HEK293 (cell line): ENCODE measurements around the gene SLC49A3.

ENCODE experiments used
- ATF2 ChIP-seq: fragments of 450-650 bp; formaldehyde crosslinking; IDR thresholded peaks from 2 replicates; pipeline ENCODE4 v1.5.1; 2016; ENCODE audit warnings: missing biosample characterization, missing genetic modification characterization, low read depth
- EGR2 ChIP-seq: fragments of 450-650 bp; formaldehyde crosslinking; IDR thresholded peaks from 2 replicates; pipeline ENCODE4 v1.5.1; 2016; ENCODE audit warnings: low read depth, missing biosample characterization, missing genetic modification characterization
- GLIS1 ChIP-seq: fragments of 450-650 bp; formaldehyde crosslinking; IDR thresholded peaks from 2 replicates; pipeline ENCODE4 v1.5.1; 2016; ENCODE audit warnings: missing biosample characterization, missing genetic modification characterization
- HIC1 ChIP-seq: fragments of 450-650 bp; formaldehyde crosslinking; IDR thresholded peaks from 2 replicates; pipeline ENCODE4 v1.5.1; 2016; ENCODE audit warnings: missing biosample characterization, missing genetic modification characterization
- KLF9 ChIP-seq: fragments of 450-650 bp; formaldehyde crosslinking; IDR thresholded peaks from 2 replicates; pipeline ENCODE4 v1.5.1; 2016; ENCODE audit warnings: missing biosample characterization, missing genetic modification characterization, low read depth
- SCRT1 ChIP-seq: fragments of 450-650 bp; formaldehyde crosslinking; IDR thresholded peaks from 2 replicates; pipeline ENCODE4 v1.5.1; 2016; ENCODE audit warnings: missing biosample characterization, missing genetic modification characterization, borderline replicate concordance
- SCRT2 ChIP-seq: fragments of 450-650 bp; formaldehyde crosslinking; IDR thresholded peaks from 2 replicates; pipeline ENCODE4 v1.5.1; 2016; ENCODE audit warnings: missing biosample characterization, missing genetic modification characterization
- SP2 ChIP-seq: fragments of 450-650 bp; formaldehyde crosslinking; IDR thresholded peaks from 2 replicates; pipeline ENCODE4 v1.5.1; 2016; ENCODE audit warnings: missing biosample characterization, missing genetic modification characterization
- YY1 ChIP-seq: fragments of 450-650 bp; formaldehyde crosslinking; IDR thresholded peaks from 2 replicates; pipeline ENCODE4 v1.5.1; 2018; ENCODE audit warnings: missing biosample characterization, missing genetic modification characterization
- ZBTB17 ChIP-seq: fragments of 450-650 bp; formaldehyde crosslinking; IDR thresholded peaks from 2 replicates; pipeline ENCODE4 v1.5.1; 2016; ENCODE audit warnings: missing biosample characterization, missing genetic modification characterization
- ZBTB7A ChIP-seq: fragments of 450-650 bp; formaldehyde crosslinking; IDR thresholded peaks from 2 replicates; pipeline ENCODE4 v1.5.1; 2016; ENCODE audit warnings: low read depth, missing biosample characterization, missing genetic modification characterization
- ZFHX2 ChIP-seq: fragments of 450-650 bp; formaldehyde crosslinking; conservative IDR thresholded peaks from 2 replicates; pipeline ENCODE4 v1.5.1; 2016; ENCODE audit warnings: missing biosample characterization, missing genetic modification characterization
- ZIC2 ChIP-seq: fragments of 450-650 bp; formaldehyde crosslinking; IDR thresholded peaks from 2 replicates; pipeline ENCODE4 v1.5.1; 2016; ENCODE audit warnings: missing biosample characterization, missing genetic modification characterization
- ZNF169 ChIP-seq: fragments of 450-650 bp; formaldehyde crosslinking; IDR thresholded peaks from 2 replicates; pipeline ENCODE4 v1.5.1; 2016; ENCODE audit warnings: missing biosample characterization, missing genetic modification characterization
- ZNF280D ChIP-seq: fragments of 450-650 bp; formaldehyde crosslinking; IDR thresholded peaks from 2 replicates; pipeline ENCODE4 v1.5.1; 2016; ENCODE audit warnings: missing biosample characterization, missing genetic modification characterization
- ZNF292 ChIP-seq: fragments of 450-650 bp; formaldehyde crosslinking; IDR thresholded peaks from 2 replicates; pipeline ENCODE4 v1.5.1; 2016; ENCODE audit warnings: low read depth, missing biosample characterization, missing genetic modification characterization, borderline replicate concordance
- ZNF350 ChIP-seq: fragments of 450-650 bp; formaldehyde crosslinking; IDR thresholded peaks from 2 replicates; pipeline ENCODE4 v1.5.0; 2017; ENCODE audit warnings: missing biosample characterization, mild to moderate bottlenecking, missing genetic modification characterization
- ZNF362 ChIP-seq: fragments of 450-650 bp; formaldehyde crosslinking; IDR thresholded peaks from 2 replicates; pipeline ENCODE4 v1.5.1; 2016; ENCODE audit warnings: missing biosample characterization, missing genetic modification characterization
- ZNF416 ChIP-seq: fragments of 450-650 bp; formaldehyde crosslinking; IDR thresholded peaks from 2 replicates; pipeline ENCODE4 v1.5.1; 2016; ENCODE audit warnings: missing biosample characterization, missing genetic modification characterization
- ZNF548 ChIP-seq: fragments of 450-650 bp; formaldehyde crosslinking; IDR thresholded peaks from 2 replicates; pipeline ENCODE4 v1.5.1; 2016; ENCODE audit warnings: missing biosample characterization, missing genetic modification characterization
- ZNF639 ChIP-seq: fragments of 450-650 bp; formaldehyde crosslinking; IDR thresholded peaks from 2 replicates; pipeline ENCODE4 v1.5.1; 2016; ENCODE audit warnings: missing biosample characterization, missing genetic modification characterization
- ZNF664 ChIP-seq: fragments of 450-650 bp; formaldehyde crosslinking; IDR thresholded peaks from 2 replicates; pipeline ENCODE4 v1.5.1; 2016; ENCODE audit warnings: missing biosample characterization, missing genetic modification characterization
- ZNF670 ChIP-seq: fragments of 450-650 bp; formaldehyde crosslinking; IDR thresholded peaks from 2 replicates; pipeline ENCODE4 v1.5.1; 2016; ENCODE audit warnings: missing biosample characterization, missing genetic modification characterization, low read depth
- ZNF837 ChIP-seq: fragments of 450-650 bp; formaldehyde crosslinking; IDR thresholded peaks from 2 replicates; pipeline ENCODE4 v1.5.1; 2016; ENCODE audit warnings: missing biosample characterization, missing genetic modification characterization
- ZSCAN18 ChIP-seq: fragments of 450-650 bp; formaldehyde crosslinking; IDR thresholded peaks from 2 replicates; pipeline ENCODE4 v1.5.1; 2016; ENCODE audit warnings: missing biosample characterization, missing genetic modification characterization

Gene SLC49A3

GRCh38 chr4:677431-678293 lies 11.3 kb downstream of the SLC49A3 start (continued):
- TF ChIP-seq ZNF350 (tag by site-specific recombination) = no peak
- TF ChIP-seq ZFHX2 (tag by site-specific recombination) = peak; percentile 96
- no peak for TF ChIP-seq ZBTB17
- no peak for TF ChIP-seq SP2
- TF ChIP-seq SCRT1 (tag by site-specific recombination) = no peak
- TF ChIP-seq ZNF169 (tag by site-specific recombination) = no peak
- no peak for TF ChIP-seq SCRT2
- no peak for TF ChIP-seq ZNF280D (tag by site-specific recombination)
- no peak for TF ChIP-seq ZNF837 (tag by site-specific recombination)
- TF ChIP-seq ZNF292 (tag by site-specific recombination) = no peak
- no peak for TF ChIP-seq ZNF664
- TF ChIP-seq ZNF548 (tag by site-specific recombination) = no peak
- TF ChIP-seq ZIC2 (tag by site-specific recombination) = peak; percentile 41; the same call in 1 of the 2 replicates
- no peak for TF ChIP-seq ZBTB7A
- TF ChIP-seq EGR2 (tag by site-specific recombination) = peak; percentile 85
- peak; percentile 74 for TF ChIP-seq GLIS1 (tag by site-specific recombination)
- TF ChIP-seq KLF9 (tag by site-specific recombination) = peak; percentile 26; the same call in 1 of the 2 replicates
- TF ChIP-seq ZNF639 (tag by site-specific recombination) = no peak
- no peak for TF ChIP-seq HIC1 (tag by site-specific recombination)
- TF ChIP-seq ZNF670 (tag by site-specific recombination) = no peak
- TF ChIP-seq ZNF362 = no peak
- TF ChIP-seq YY1 (tag by site-specific recombination) = no peak
- no peak for TF ChIP-seq ATF2 (tag by site-specific recombination)
- TF ChIP-seq ZNF416 (tag by site-specific recombination) = no peak
- no peak for TF ChIP-seq ZSCAN18 (tag by site-specific recombination)
